Mesenteric fat pad (tissue), 1 donor: Measurements from ENCODE around the gene DIRAS1. TPM values are rescaled to one million over a fixed set of nuclear protein-coding genes. Genes with fewer than 3 reads are reported as not detected.

Experiments used
- DNase-seq: peaks from one replicate; pipeline ENCODE4 v3.0.0-alpha.2; 2020; ENCODE audit warnings: low spot score
- total RNA-seq: library from RNA; stranded (reverse); fragmentation: NEBNext Ultra II Directional; extraction: Animal tissue kit (Norgen Biotek cat#: 25700); gene quantifications from one replicate; pipeline ENCODE4 v1.2.1, GENCODE V29; 2021
- donor health status: DM: yes; HTN: yes; CAD: no.

DIRAS1 gene
- total RNA-seq, 1 donor from 2014 or later, result 1.1 TPM

GRCh38 chr19:2728783-2729387 is 7.7 kb upstream of the DIRAS1 start:
- DNase-seq, result no peak

GRCh38 chr19:2727640-2727944 is 6.4 kb upstream of the DIRAS1 start:
- no peak for DNase-seq

DNA sequence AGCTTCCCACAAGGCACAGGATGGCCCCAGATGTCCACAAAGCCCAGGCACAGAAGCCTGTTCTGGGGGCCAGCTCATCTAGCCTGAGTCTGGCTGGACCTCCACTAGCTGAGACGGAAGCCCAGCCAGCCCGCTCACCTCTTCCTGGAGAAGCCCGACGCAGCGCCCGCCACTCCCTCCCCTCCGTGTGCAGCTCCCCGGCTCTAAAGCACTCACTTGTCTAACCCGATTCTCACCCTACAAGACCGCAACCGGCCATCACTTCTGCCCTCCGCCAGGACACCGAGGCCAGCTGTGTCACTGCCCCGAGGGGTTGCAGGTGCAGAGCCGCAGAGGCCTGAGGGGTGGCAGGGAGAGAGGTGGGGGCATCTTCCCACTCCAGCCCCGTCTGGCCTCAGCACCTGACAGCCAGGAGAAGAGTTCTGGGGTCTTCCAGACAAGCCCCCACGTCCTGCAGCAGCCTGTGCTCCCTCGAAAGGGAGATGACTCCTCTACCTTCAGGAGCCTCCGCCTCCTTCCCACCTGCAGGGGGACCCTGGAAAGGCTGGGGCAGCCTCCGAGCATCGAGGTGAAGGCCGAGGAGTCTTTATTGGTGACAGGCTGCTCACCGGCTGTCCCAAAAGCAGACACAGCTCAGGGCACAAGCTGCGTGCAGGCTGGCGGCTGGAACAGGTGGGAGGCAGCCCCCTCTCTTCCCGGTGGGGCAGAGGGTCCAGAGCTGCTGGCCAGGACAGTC is 5.9 kb upstream of the DIRAS1 start:
- DNase-seq, result no peak

DNA sequence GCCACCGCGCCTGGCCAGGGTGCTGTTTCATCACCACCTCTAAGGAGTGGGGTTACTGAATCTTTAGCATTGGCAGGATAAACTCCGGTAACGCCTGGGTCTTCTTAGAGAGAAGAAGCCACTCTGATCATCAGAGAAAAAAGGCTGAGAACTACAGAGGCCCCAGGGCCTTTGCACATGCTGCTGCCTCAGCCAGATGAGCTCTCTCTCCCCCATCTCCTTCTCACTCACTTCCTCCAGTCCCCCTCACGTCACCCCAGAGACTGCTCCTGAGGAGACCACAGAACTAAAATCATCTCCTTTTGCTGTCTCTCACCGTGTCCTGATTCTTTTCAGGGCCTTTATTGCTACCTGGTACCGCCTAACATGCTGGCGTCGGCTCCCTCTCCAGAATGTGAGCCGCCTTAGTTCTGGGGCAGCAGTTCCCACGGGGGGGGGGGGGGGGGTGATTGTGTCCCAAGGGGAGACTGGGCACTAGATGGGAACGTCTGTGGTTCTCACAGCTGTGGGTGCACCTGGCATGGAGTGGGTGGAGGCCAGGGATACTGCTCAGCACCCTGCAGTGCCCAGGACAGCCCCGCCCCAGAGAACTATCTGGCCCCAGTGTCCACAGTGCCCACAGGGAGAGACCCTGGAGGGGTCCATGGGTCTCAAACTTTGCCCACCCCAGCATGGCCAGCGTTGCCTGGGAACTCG is 5.1 kb upstream of the DIRAS1 start:
- DNase-seq, result no peak

DNA sequence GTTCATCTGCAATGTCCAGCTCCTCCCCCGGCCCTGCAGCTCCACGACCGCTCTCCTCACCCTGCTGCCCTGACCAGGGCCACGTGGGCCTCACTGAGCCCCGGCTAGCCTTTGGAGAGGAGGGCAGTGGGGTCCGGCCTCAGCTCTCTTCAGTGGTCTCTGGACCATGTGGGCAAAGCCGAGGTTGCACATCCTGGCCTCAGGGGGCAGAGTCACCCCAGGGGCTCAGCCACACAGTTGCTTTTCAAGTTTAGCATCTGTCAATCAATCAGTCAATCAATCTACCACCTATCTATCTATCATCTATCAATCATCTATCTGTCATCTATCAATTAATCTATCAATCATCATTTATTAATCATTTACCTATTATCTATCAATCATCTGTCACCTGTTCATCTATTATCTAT is 3.0 kb upstream of the DIRAS1 start:
- DNase-seq, result no peak

DNA sequence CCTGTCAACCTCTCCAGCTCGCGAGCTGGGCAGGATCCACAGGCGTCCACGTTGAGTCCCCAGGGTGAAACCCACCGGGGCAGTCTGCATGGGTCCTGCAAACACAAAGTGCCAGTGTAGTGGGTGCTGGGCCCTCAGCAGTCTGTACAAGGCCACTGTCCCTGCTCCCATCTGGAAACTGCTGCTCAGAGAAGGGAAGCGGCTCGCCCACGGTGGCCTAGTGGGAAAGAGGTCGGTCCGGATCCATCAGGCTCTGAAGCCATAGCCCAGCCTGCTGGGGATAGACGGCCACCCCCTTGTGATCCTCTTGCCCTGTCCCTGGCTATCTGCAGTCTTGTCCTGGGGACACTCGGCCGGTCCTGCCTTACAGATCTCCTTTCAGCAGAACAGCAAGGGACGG is 2.6 kb upstream of the DIRAS1 start:
- DNase-seq, result no peak

- DNase-seq, result no peak
Measured at GRCh38 chr19:2723345-2723715, 2.2 kb upstream of the DIRAS1 start.

DNA sequence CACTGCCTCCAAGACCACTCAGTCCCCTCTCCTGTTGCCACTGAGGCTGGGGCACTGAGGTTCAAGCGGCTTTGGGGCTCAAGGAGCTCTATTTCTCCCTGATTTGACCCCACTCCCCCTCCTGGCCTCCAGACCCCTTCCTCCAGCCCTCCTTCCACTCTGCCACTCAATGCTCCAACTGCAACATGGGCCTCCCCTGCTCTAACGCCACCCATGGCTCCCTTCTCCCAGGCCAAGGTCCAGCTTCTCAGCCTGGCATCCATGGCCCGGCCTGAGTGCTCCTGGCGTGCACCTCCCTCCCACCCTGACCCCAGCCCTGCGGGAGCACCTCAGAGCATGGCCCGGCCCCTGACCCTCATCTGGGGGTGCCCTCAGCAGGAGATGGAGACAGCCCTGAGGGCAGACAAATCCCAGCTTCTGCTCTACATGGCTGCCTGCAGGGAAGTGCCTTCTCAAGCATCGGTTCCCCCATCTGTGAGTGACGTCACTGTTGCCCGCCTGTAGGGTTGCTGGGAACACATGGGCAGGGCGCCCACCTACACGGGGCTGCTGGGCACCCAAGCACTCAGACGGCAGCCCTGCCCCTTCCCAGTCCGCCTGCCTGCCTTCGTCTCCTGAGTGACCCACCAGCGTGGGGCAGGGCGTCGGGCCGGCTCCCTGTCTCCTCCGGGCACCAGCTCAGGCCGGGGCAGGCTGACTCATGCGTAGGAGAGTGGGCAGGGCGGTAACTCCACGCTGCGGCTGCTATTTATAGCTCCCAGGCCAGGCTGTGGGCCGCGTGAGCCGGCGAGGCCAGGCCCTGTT is 1.6 kb upstream of the DIRAS1 start:
- DNase-seq, result peak; percentile 91

- DNase-seq, result no peak
Measured at GRCh38 chr19:2721570-2722540, 683 bp upstream of the DIRAS1 start.

DNA sequence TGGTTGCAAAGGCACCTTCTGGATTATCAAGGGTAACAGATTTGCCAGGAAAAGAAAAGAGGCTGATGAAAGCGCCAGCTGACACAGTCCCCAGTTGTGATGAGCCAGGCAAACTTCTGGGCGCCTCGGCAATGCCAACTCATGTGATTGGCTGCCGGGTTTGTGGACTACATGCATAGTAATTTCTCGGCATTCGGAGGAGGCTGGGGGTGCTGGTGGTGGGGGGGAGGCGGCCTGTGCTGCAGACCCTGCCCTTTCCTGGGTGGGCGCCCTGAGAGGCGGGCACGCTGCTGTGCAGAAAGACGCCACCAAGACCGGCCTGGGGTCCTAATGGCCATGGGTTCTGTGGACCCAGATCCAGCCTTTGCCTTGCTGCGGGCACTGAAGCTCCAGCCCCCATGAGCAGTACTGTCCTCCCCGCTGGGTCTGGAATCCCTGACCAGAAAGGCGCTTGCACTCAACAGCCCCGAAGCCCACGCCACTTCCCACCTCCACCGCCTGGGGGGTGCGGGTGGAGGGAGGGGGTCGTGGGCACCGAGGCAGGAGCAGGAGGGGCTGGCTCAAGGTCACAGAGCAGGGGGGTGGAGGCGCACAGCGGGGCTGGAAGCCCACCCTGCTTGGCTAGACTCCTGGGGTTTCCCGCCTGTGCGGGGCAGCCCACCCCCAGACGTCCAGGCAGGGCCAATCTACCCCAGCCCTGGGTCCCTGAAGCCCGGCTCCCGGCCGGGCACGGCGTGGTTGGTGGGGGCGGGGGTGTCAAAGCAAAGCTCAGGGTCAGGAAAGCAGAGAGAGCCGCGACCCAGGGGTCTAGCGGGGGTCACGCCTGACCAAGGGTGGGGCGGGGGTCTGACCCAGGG is 1.0 kb downstream of the DIRAS1 start:
- no peak for DNase-seq

DNA sequence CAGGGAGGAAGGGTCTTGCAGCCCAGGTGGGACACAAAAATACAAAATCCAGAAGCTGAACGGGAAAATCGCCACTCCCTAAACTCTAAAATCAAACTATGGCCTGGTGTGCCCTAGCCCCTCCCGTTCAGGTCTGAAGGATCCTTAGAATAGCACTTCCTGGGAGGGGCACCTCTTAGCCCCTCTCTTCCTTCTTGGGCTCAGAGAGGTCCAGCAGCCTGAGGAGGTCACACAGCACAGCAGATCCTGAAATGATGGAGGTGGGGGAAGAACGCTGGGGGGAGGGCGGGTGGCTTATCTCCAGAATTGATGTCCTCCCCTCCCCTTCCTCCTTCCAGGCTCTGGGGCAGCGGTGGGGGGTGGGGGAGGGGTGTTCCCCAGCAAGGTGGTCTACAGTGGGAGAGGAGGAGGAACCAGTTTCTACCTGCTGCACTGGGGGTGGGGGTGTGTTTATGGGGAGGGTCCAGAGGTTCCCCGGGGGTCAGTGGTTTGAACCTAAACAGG is 1.9 kb downstream of the DIRAS1 start:
- DNase-seq, result no peak

DNA sequence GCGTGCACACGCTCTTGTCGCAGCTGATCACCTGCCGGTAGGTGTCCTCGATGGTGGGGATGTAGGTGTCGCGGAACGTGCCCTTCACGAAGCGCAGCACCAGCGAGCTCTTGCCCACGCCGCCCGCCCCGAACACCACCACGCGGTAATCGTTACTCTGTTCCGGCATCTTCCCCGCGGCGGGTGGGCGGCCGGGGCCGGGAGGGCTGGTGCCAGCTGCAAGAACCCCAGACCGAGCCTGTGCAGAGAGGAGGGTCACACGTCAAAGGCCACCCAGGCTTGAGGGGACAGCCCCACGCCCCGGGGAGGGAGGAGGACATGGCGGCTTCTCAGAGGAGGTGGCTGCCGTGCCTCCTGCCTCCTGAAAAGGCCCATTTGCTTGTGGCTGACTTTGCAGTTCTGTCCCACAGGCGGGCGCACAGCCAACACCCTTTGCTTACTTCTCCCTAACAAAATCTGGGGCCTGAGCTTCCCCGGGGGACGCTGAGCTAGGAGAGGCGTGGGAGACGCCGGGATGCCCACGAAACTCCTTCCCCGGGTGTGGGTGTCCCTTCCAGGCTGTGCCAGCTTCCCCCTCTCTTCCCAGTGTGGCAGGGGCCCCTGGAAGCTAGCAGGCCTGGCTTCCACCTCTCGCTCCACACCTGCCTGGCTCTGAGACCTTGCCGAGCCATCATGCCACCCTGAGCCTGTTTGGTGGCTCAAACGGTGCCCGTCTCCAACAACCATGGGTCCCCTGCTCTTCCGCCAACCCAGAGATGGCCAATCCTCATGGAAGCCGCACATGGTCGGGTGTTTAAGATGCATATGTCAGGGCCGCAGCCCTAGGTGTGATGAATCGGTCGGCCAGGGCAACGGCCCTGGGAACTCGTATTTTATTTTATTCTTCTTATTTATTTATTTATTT is 3.3 kb downstream of the DIRAS1 start:
- no peak for DNase-seq

DNA sequence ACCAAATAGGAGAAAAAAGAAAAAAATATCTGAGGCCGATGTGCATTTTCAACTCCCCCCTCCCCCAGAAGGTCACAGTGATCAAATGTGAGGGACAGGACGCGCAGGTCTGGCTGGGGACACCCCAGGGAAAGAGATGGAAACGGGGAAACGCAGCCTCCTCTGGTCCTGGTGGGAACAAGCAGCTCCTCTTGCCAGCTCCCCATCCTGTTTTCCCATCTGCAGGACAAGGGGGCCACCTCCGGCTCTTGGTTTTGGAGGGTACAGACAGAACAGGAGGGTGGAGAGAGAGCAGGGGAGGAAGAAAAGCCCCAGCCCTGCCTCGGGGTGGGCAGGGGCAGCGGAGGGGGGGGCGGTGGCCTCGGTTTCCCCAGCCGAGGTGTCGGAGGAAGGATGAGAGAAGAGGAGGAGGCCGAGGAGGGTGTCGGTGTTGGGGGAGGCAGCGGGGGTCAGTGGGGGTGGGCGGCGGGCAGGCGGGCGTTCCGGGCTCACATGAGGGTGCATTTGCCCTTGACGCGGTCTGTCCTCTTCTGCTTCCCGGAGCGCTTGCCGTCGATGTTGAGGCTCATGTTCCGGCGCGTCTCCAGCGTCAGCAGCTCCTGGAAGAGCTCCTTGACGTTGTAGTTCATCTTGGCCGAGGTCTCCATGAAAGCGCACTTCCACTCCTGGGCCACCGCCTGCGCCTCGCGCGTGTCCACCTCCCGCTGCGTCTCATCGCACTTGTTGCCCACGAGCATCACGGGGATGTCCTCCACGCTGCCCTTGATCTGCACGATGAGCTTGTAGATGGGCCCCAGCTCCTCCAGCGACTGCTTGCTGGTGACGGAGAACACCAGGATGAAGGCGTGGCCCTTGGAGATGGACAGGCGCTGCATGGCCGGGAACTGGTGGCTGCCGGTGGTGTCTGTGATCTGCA is 4.2 kb downstream of the DIRAS1 start:
- no peak for DNase-seq

- DNase-seq, result no peak
Measured at GRCh38 chr19:2716275-2716650, 4.9 kb downstream of the DIRAS1 start.

- DNase-seq, result no peak
Measured at GRCh38 chr19:2715470-2716274, 5.5 kb downstream of the DIRAS1 start.

GRCh38 chr19:2714531-2715269 is 6.5 kb downstream of the DIRAS1 start:
- no peak for DNase-seq
